Stimulated activated CD8-positive, alpha-beta memory T cell treated with anti-CD3 and anti-CD28 coated beads, Interleukin-4, amount 100 ng/mL, for 24 hours (primary cell): ENCODE measurements around the gene WWOX.
"Not testable (repeated sequence)": the region's sequence is repeated elsewhere in the genome, so short reads cannot be mapped to it uniquely, and the experiment has no call there.

Experiments
- DNase-seq: peaks from one replicate; pipeline ENCODE4 v3.0.0-alpha.2; 2020; ENCODE audit warnings: low read depth

WWOX gene

DNA sequence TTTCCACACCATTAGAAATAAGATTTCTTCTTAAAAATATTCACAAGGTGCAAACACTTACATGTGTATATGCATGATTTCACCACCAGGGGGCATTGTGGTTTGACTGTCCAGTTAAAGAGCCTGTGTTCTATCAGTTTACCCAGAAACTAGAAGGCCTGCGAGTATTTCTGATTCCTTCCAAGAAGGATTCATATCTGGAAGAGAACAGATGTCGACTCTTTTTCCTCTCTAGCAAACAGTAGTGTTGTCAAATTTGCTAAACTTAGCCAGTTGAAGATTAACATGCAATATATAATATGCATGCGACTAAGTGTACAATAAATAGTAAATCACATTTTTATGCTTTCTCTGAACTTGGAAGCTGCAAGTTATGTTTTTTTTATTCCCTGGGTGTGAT is 404.1 kb downstream of the WWOX start:
- no peak for DNase-seq

- DNase-seq = no peak
Measured at GRCh38 chr16:78504401-78504851, 405.0 kb downstream of the WWOX start.

DNA sequence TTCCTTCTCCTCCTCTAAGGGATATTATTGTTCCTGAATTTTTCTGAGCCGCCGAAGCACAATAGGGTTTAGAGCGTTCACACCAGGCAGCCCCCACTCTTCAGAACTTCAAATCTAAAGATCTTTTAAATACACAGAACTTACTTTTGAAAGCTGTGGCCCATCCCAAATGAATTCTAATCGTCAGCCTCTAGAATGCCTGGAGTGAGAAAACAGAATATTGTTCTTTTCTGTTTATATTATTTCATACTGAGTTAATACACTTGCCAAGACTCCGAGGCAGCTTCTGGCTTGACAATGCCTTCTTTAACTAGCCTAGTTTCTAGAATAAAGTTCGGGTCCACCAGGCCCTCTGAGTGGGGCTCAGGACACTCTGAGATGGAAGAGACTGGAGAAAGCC is 405.6 kb downstream of the WWOX start:
- DNase-seq = no peak

DNA sequence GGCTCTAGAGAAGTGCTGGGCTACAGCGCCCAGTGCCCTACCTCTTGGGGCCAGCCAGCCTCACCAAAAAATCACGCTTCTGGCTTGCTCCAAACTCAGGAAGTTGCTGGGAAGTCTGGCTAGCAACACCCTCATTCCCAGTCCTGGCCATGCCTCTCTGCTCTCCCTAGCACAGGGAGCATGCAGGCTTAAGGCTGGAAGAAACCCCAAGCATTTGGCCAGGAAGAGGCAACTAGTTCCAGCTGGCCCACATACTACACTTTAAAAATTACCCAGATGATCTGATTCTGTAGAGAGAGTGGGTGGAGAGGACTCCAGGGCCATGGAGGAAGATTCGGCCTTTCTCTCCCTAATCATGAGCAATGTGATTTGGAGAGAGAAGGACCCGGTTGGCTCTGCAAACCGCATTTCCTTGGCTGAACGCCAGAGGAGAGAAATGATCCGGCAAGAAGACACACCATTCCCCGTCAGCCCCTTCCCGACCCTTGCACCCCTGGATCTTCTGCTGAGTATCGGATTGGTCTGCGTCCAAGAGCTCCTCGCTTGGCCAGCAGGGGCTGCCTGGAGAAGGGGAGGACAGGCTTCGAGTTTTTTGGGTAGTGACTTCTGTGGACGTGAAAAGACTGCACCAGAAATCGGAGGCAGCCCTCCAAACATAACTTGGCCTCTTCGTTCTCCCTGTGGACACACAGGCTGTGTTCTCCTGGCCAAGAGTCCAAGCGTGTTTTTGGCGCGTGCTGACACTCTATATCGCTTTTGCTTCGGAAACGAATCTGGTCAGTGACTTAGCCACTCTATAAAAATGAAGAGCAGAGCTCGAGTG is 406.3 kb downstream of the WWOX start:
- DNase-seq = no peak

GRCh38 chr16:78506367-78507193 is 407.1 kb downstream of the WWOX start:
- DNase-seq = no peak

GRCh38 chr16:78507576-78507975 is 408.1 kb downstream of the WWOX start:
- DNase-seq = no peak

DNA sequence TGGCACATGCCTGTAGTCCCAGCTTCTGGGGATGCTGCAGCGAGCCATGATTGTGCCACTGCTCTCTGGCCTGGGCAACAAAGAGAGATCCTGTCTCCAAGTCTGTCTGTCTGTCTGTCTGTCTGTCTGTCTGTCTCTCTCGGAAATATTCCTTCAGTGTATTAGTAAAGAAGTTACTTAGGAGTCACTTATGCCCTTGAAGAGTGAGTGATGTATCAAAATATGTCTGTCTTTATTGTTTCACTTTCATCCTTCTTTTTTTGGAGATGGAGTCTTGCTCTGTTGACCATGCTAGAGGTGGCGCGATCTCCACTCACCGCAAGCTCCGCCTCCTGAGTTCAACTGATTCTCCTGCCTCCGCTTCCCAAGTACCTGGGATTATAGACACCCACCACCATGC is 410.5 kb downstream of the WWOX start:
- no peak for DNase-seq

- no peak for DNase-seq
Measured at GRCh38 chr16:78510496-78510895, 411.0 kb downstream of the WWOX start.

DNA sequence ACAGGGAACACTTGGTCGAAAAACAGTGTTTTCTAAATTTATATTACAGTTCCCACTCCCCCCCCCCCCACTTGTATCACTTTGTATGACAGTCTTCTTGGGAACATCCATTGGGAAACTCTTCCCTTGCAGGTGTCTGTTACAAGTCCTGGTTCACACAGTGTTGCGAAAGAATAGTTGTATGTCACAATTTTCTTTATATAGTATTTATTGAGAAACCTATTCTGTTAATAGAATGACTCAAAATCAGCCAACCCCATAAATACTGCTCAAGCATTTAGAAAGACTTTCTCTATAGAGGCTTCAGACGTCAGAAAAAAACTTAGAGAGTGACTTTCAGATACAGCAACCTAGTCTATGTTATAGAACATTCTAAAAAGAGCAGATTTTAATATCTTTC is 414.4 kb downstream of the WWOX start:
- no peak for DNase-seq

GRCh38 chr16:78514888-78515287 is 415.4 kb downstream of the WWOX start:
- not testable (repeated sequence) for DNase-seq

DNA sequence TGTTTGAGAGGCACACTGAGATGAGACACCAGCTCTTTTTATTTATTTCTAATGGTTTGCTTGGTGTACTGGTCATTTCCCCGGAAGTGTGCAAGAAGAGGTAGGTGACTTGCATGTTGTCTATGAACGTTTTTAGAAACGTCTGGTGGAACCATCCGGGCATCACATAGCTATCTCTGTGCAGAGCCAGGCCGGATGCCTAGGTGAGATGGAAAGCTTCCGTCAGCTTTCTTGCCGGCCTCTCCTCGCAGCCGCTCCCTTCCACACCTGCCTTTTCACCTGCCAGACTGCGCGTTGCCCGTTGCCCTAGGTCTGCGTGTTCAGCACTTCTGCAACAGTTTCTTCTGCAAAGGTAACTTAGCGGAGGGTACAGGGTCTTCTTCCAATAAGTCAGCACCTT is 416.0 kb downstream of the WWOX start:
- no peak for DNase-seq

DNA sequence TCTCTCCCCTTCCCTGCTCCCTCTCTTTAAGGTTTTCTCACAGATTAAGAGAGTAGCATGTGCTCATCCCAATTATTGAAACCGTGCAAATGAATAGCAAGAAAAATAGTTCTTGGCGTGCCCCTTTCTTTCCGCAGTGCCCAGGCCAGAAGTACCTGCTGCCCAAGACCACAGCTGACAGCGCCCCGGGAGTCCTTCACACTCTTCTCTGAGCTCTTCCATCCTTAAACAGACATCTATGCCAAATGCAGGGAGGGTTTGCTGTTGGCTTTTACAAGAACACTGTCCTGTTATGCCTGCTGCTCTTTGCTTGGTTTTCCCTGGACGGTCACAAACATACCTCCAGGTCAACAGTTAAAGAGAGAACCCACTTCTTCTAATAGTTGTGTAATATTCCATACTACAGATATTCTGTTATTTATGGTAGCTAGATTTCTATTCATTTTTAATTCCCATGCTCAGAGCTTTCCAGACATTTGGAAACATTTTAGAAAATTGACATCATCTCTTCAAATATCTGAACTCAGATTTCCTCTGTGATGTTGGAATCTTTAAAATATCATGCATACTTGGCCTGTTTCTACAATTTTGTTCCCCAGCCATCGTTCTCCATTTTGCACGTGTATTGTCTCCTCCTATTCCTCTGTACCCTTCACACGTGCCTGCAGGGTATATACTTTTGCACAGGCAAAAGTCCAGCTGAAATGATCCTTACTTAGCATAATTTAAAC is 416.7 kb downstream of the WWOX start:
- DNase-seq = no peak

- no peak for DNase-seq
Measured at GRCh38 chr16:78519896-78520295, 420.4 kb downstream of the WWOX start.

GRCh38 chr16:78520470-78520869 is 421.0 kb downstream of the WWOX start:
- DNase-seq = no peak

- no peak for DNase-seq
Measured at GRCh38 chr16:78522327-78522726, 422.9 kb downstream of the WWOX start.

DNA sequence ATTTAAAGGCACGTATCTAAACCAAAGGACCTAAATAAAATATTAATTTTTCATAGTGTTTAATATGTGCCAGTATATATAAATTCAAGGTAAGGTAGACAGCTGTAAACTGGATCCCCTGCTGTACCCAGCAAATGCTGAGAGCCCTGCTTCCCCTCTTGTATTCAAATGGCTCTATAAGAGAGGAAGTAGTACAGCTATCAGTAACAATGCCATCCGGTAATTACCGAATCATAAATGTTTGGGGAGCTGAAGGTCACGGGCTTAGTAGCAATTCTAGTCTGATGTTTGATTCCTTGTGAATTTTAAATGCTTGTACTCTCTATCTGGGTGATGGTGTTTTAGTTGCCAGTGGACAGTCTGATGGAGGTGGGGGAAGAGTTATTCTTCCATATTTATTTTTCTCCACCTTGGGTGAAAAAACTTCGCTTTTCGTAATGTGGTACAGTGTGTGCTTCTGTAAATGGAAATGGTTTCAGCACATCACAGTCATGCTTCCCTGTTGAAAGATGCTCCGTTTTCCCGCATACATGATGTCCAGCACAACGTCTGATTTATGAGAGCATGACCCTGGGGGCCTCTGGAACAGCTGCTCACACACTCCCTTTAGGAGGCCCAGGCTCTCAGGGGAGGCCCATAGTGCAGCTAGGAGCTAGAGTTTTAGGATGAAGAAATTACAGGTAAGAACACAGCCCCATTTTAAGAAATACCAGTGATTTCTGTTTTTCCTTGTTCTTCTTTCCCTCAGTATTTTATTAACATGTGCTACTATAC is 423.9 kb downstream of the WWOX start:
- DNase-seq = no peak

DNA sequence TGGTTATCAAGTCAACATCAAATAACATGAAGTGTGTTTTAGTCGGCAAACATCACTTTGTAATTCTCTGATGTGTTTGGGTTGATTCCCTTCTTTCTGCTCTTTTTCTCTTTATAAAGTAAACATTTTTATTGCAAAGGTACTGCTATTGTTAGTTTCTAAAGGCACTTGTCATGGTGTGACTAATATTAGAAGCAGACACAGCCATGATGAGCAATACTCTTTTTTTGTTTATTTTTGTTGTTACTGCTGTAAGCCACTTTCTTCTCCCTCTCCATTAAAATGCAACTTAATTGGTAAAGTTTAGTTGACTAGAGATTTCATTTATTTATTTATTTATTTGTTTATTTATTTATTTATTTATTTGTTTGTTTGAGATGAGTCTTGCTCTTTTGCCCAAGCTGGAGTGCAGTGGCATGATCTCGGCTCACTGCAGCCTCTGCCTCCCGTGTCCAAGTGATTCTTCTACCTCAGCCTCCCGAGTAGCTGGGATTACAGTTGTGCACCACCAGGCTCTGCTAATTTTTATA is 424.7 kb downstream of the WWOX start:
- no peak for DNase-seq

- DNase-seq = no peak
Measured at GRCh38 chr16:78528265-78528664, 428.8 kb downstream of the WWOX start.

- no peak for DNase-seq
Measured at GRCh38 chr16:78529881-78530280, 430.4 kb downstream of the WWOX start.

DNA sequence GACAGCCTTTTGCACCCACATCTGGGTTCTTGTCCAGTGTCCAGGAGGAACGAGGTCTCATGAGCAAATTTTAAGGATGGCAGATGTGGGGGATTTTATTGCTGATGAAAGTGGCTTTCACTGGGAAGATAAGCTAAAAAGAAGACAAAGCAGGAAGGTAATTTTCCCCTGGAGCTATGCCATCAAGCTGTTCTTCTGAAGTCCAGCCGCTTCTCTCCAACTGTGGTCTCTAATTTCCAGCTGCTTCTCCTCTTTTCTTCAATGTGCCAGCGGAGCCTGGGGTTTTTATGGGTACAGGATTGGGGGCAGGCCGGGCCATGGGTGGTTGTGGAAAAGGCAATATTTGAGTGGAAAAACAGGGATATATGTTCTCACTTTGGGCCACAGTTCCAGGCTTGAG is 430.8 kb downstream of the WWOX start:
- DNase-seq = no peak

GRCh38 chr16:78535098-78535497 is 435.6 kb downstream of the WWOX start:
- DNase-seq = no peak

DNA sequence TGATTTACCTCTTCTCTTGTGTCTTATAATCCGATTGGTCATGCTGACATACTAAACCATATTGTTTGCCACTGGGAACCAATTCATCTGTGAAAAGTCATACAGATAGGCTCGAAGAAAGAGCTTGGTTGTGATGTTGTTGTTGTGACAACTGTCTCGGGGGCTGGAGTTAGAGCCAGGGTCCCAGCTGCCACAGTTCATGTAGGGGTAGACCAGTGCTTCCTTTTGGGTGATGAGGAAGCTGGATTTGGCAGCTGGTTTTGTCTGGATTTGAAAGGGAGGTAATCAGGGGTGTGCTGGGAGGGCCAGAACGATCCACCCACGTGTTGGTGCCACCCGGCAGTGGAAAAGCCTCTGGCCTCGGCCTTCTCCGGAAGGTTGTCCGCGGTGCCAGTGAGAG is 438.1 kb downstream of the WWOX start:
- no peak for DNase-seq
